ENCODE measurements around the gene HNRNPU. TPM values are rescaled to one million over a fixed set of nuclear protein-coding genes. Genes with fewer than 3 reads are reported as not detected.
A peak's percentile ranks its signal among the peaks of the same experiment; 100 is the strongest.

The HNRNPU gene
- total and polyA plus RNA-seq, 2 of the 13 experiments (the other 11 are each of a cell fraction or from before 2014, with no cell fraction given): 101 to 508 TPM

DNA sequence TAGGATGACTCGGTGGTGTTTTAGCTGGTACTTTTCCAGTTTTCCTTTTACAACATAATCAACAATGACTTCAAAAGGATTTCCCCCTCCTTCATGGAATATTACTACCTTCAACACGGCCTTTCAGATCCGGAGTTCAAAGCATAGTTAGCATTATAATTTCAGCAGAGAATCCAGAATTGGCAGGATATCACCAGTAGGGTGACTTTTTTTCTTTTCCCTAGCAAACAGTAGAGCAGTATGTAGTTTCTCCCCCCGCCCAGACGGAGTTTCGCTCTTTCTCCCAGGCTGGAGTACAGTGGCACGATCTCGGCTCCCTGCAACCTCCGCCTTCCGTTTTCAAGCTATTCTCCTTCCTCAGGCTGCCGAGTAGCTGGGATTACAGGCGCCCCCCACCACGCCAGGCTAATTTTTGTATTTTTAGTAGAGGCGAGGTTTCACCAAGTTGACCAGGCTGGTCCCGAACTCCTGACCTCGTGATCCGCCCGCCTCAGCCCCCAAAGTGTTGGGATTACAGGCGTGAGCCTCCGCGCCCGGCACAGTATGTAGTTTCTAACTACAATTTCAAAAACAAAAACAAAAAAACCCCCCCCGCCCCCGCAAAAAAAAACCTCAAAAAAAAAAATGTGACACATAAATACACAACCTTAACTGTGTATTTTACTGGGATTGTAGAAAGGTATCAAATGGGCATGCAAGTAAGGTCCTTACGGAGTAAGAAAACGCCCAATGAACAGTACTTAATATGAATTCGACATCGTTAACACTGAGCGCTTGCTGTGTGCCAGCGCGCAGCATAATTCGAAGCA lies 30.4 kb downstream of the HNRNPU start (continued):
- TF ChIP-seq, protein P1, sequence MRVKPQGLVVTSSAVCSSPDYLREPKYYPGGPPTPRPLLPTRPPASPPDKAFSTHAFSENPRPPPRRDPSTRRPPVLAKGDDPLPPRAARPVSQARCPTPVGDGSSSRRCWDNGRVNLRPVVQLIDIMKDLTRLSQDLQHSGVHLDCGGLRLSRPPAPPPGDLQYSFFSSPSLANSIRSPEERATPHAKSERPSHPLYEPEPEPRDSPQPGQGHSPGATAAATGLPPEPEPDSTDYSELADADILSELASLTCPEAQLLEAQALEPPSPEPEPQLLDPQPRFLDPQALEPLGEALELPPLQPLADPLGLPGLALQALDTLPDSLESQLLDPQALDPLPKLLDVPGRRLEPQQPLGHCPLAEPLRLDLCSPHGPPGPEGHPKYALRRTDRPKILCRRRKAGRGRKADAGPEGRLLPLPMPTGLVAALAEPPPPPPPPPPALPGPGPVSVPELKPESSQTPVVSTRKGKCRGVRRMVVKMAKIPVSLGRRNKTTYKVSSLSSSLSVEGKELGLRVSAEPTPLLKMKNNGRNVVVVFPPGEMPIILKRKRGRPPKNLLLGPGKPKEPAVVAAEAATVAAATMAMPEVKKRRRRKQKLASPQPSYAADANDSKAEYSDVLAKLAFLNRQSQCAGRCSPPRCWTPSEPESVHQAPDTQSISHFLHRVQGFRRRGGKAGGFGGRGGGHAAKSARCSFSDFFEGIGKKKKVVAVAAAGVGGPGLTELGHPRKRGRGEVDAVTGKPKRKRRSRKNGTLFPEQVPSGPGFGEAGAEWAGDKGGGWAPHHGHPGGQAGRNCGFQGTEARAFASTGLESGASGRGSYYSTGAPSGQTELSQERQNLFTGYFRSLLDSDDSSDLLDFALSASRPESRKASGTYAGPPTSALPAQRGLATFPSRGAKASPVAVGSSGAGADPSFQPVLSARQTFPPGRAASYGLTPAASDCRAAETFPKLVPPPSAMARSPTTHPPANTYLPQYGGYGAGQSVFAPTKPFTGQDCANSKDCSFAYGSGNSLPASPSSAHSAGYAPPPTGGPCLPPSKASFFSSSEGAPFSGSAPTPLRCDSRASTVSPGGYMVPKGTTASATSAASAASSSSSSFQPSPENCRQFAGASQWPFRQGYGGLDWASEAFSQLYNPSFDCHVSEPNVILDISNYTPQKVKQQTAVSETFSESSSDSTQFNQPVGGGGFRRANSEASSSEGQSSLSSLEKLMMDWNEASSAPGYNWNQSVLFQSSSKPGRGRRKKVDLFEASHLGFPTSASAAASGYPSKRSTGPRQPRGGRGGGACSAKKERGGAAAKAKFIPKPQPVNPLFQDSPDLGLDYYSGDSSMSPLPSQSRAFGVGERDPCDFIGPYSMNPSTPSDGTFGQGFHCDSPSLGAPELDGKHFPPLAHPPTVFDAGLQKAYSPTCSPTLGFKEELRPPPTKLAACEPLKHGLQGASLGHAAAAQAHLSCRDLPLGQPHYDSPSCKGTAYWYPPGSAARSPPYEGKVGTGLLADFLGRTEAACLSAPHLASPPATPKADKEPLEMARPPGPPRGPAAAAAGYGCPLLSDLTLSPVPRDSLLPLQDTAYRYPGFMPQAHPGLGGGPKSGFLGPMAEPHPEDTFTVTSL (CRISPR knock-in tag; IDR thresholded peaks at IDR 0.05; ENCODE audit: borderline replicate concordance): peak; percentile 69; the same call in 1 of the 2 replicates
- TF ChIP-seq MIXL1 (CRISPR knock-in tag; IDR thresholded peaks at IDR 0.05) (peak; percentile 67; the same call in 1 of the 2 replicates), ZNF251 (CRISPR knock-in tag; IDR thresholded peaks at IDR 0.05) (no peak), SMARCE1 (IDR thresholded peaks at IDR 0.05; ENCODE audit: borderline replicate concordance) (no peak), ZNF235 (CRISPR knock-in tag; IDR thresholded peaks at IDR 0.05; ENCODE audit: borderline replicate concordance) (no peak), ZNF382 (CRISPR knock-in tag; IDR thresholded peaks at IDR 0.05; ENCODE audit: borderline replicate concordance) (no peak), RARG (CRISPR knock-in tag; IDR thresholded peaks at IDR 0.05; ENCODE audit: low read depth) (no peak), BCL6 (CRISPR knock-in tag; IDR thresholded peaks at IDR 0.05) (no peak), ATF4 (CRISPR knock-in tag; IDR thresholded peaks at IDR 0.05) (0 out of 4 replicates have a peak, but pooled peaks of 1 of the 2 experiments have one; percentile 21), HCFC1 (IDR thresholded peaks at IDR 0.05; ENCODE audit: low read depth, low read length) (no peak), ELF4 (CRISPR knock-in tag; IDR thresholded peaks at IDR 0.05; ENCODE audit: borderline replicate concordance) (no peak), SNAI1 (CRISPR knock-in tag; IDR thresholded peaks at IDR 0.05; ENCODE audit: borderline replicate concordance) (no peak), ZNF331 (CRISPR knock-in tag; IDR thresholded peaks at IDR 0.05) (peak; percentile 48; the same call in 1 of the 2 replicates), FOSL2 (CRISPR knock-in tag; IDR thresholded peaks at IDR 0.05) (peak; percentile 30; the same call in 1 of the 2 replicates), TBX3 (IDR thresholded peaks at IDR 0.05; ENCODE audit: borderline replicate concordance) (peak; percentile 20; the same call in 1 of the 2 replicates), MAFF (IDR thresholded peaks at IDR 0.05; ENCODE audit: low read depth, low read length) (no peak), ZC3H4 (CRISPR knock-in tag; IDR thresholded peaks at IDR 0.05; ENCODE audit: borderline replicate concordance) (peak; percentile 99), STAT5B (CRISPR knock-in tag; IDR thresholded peaks at IDR 0.05) (no peak), HMGA1 (CRISPR knock-in tag; conservative IDR thresholded peaks at IDR 0.05) (no peak), FOXC1 (CRISPR knock-in tag; IDR thresholded peaks at IDR 0.05; ENCODE audit: borderline replicate concordance) (no peak), U2AF2 (IDR thresholded peaks at IDR 0.05; ENCODE audit: low read depth, low read length) (no peak), NFE2 (CRISPR knock-in tag; IDR thresholded peaks at IDR 0.05) (0 out of 2 replicates have a peak, but pooled peaks have one; percentile 38), THAP11 (CRISPR knock-in tag; IDR thresholded peaks at IDR 0.05) (no peak), ZNF570 (CRISPR knock-in tag; IDR thresholded peaks at IDR 0.05; ENCODE audit: borderline replicate concordance) (no peak), ZNF615 (CRISPR knock-in tag; IDR thresholded peaks at IDR 0.05; ENCODE audit: borderline replicate concordance) (no peak)

All from HepG2 (cell line).